Large intestine (tissue), 3 donors: ENCODE results near the gene IRF2BPL. TPM values are rescaled to one million over a fixed set of nuclear protein-coding genes. Genes with fewer than 3 reads are reported as not detected.
A peak's percentile ranks its signal among the peaks of the same experiment; 100 is the strongest.

Source experiments
- DNase-seq, 2 donors: peaks; one replicate each; pipeline versions ENCODE4 v3.0.0 to v3.0.0-alpha.2; 2013
- H3K27ac ChIP-seq: one replicate; pipeline ENCODE4 v1.5.1; 2013; ENCODE audit warnings: low read length
- H3K27me3 ChIP-seq: 2 replicates; pipeline ENCODE4 v1.6.1; 2013; ENCODE audit warnings: low read length; ENCODE audit not compliant: control insufficient read depth, insufficient read depth
- H3K36me3 ChIP-seq: 2 replicates; pipeline ENCODE4 v1.6.1; 2013; ENCODE audit warnings: low read length; ENCODE audit not compliant: control insufficient read depth, insufficient read depth
- H3K4me1 ChIP-seq: one replicate; pipeline ENCODE4 v1.6.1; 2013; ENCODE audit warnings: low read length; ENCODE audit not compliant: control insufficient read depth, insufficient read depth
- H3K4me3 ChIP-seq: one replicate; pipeline ENCODE4 v1.5.1; 2013; ENCODE audit warnings: low read length
- H3K9me3 ChIP-seq: one replicate; pipeline ENCODE4 v1.6.1; 2013; ENCODE audit warnings: mild to moderate bottlenecking, low read depth, low read length, moderate library complexity; ENCODE audit not compliant: control insufficient read depth
- WGBS: methylation state at CpG from one replicate; pipeline ENCODE4 v1.1.5; 2013; ENCODE audit warnings: low lambda C conversion rate; ENCODE audit not compliant: insufficient coverage; 5-methylcytosine and 5-hydroxymethylcytosine counted together
- polyA plus RNA-seq: library from polyadenylated mRNA; unstranded; fragments of 120-200 nt; gene quantifications from one replicate; pipeline ENCODE4 v1.2.1, GENCODE V29; 2013

IRF2BPL gene
- polyA plus RNA-seq, 1 donor, result 19.4 TPM

DNA sequence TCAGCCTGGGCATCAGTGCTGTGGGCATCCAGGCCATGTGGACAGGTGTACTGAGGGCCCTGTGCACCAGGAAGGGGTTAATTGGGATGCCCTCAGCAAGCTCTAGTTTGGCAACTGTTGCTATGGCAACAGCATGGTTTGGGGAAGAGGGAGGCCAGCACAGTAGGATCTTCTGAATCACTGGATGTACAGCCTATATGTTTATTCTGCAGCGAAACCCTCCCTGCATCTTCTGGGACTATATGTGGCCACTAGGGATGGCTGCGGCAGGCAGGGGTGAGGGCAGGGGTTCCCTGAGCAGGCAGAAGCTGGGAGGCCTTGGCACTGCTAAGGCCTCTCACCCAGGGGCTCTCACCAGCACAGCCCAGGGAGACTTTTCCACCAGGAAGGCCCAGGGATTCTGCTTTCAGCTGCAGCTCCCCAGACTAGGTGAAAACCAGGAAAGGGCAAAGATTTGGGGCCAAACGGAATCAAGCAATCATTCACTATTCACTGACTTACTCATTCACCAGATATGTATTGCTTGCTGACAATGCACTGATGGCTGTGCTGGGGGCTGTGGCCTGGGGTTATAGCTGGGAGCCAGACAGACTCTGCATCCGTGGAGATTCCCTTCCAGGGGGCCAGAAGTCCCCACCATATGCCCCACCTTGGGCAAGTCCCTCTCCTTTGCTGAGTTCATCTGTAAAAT is 42.8 kb downstream of the IRF2BPL start:
- H3K27ac ChIP-seq, result no peak overlapping the region
- H3K9me3 ChIP-seq, result peaks cover 4% of the 10 kb centered on the region
- no peaks in the 10 kb centered on the region for H3K27me3 ChIP-seq
- WGBS, result no CpG with 5 or more reads among the region's 4 CpGs
- DNase-seq, result no peak
- H3K36me3 ChIP-seq, result no peaks in the 10 kb centered on the region
- H3K4me3 ChIP-seq, result no peak overlapping the region
- no peaks in the 10 kb centered on the region for H3K4me1 ChIP-seq

DNA sequence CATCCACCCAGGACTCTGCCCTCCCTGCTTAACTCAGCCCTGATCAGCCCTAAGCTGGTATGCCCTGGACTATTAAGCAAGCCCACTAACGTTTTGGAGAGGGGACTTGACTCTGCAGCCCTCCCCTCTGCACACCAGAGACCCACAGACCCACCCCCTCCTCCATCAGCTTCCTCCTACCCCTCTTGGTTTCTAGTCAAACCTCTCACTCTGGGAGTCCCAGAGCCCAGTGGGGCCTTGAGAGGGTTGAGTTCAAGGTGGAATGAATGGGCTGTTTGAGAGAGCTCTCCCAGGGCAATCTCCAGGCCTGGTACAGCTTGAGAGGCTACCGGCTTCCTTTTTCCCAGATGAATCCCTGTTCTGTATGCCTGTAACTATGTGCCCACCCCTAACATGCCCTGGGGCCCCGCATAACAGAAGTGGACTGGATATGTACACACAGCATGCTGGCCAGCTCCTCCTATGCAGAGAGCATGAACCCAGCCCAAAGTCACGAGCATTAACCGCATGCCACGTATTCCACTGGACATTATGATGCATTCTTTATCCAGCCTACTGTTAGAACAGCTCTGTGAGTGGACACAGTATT is 43.6 kb downstream of the IRF2BPL start:
- peaks cover 4% of the 10 kb centered on the region for H3K9me3 ChIP-seq
- H3K27ac ChIP-seq, result no peak overlapping the region
- H3K36me3 ChIP-seq, result no peaks in the 10 kb centered on the region
- H3K4me1 ChIP-seq, result no peaks in the 10 kb centered on the region
- no peak for DNase-seq
- no peak overlapping the region for H3K4me3 ChIP-seq
- 100% methylated on average over 1 of the region's 6 CpGs for WGBS
- H3K27me3 ChIP-seq, result no peaks in the 10 kb centered on the region

DNA sequence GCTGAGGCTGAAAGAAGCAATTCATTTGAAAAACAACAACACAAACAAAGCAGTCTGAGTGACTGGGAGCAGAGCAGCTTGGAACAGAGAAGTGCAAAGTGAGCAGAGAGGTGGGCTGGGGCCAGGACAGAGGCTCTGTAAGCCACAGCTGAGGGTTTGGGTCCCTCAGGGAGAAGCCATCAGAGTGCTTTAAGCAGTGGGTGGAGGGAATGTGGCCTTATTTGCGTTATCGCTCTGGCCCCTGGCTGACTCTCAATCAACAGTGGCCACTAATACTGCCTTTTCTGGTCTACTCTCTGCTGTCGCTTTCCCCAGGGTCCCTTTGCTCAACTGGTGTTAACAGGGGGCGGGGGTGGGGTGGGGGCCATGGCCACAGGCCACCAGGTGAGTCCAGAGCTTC is 44.2 kb downstream of the IRF2BPL start:
- Histone ChIP-seq H3K27me3 (no peaks in the 10 kb centered on the region), H3K9me3 (peaks cover 4% of the 10 kb centered on the region), H3K4me3 (no peak overlapping the region), H3K36me3 (no peaks in the 10 kb centered on the region), H3K4me1 (no peaks in the 10 kb centered on the region), H3K27ac (no peak overlapping the region)
- DNase-seq, result no peak
- WGBS, result no CpG with 5 or more reads among the region's 4 CpGs

DNA sequence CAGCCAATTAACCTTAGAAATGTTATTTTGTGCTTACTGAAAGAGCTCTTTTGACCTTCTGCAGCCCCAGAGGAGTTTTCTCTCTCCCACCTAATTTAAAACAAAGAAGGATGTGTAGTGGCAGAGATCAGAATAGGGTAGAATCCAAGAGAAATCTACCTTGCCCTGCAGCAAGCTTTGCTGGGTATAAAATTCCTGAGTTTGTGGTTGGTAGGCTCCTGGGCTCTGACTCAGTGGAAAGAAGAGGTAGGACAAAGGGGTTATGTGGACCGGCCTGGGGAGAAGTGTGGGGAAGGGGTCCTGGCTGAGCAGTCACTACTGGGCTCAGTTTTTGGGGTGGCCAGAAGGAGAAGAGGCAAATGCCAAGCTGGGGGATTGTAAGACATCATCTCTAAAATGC is 46.8 kb downstream of the IRF2BPL start:
- no peaks in the 10 kb centered on the region for H3K4me1 ChIP-seq
- H3K9me3 ChIP-seq, result peaks cover 4% of the 10 kb centered on the region
- no peak for DNase-seq
- no peaks in the 10 kb centered on the region for H3K36me3 ChIP-seq
- H3K27ac ChIP-seq, result no peak overlapping the region
- H3K27me3 ChIP-seq, result no peaks in the 10 kb centered on the region
- H3K4me3 ChIP-seq, result no peak overlapping the region
- WGBS, result no CpG with 5 or more reads among the region's 1 CpG

DNA sequence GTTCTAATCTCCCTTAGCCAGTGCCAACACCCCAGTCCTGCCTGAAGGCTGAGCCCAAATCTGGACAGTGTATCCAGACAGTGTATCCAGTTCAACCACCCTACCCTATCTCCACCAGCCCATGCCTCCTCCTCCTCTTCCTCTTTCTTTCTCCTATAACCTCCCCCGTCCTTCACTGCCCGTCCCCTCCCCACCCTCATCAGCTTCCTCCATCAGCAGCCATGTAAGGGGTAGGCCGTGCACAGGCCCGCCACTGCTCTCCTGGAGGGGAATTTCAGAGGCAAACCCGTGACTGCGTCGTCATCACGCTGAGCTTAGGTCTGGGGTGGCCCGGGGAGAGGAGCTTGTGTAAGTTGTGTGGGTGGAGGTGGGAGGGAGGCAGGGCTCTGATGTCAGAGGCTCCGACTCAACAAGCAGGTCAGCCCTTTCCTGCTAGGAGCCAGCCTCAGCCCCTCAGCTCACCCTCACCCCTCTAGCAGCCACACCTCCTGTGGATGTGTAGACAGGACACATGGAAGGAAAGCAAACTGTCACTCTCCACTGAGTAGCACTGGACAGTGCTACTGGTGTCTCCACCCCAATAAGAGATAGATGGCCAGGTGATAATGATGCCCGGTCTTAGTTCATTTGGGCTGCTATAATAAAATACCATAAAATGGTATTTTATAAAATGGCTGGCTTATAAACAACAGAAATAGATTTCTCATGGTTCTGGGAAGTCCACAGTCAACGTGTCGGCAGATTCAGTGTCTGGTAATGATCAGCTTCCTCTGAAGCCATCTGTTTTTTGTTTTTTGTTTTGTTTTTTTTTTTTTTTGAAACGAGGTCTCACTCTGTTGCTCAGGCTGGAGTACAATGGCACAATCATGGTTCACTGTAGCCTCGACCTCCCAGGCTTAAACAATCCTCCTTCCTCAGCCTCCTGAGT is 50.5 kb downstream of the IRF2BPL start:
- Histone ChIP-seq H3K4me3 (no peak overlapping the region), H3K27ac (no peak overlapping the region), H3K27me3 (no peaks in the 10 kb centered on the region), H3K4me1 (no peaks in the 10 kb centered on the region), H3K36me3 (no peaks in the 10 kb centered on the region), H3K9me3 (peaks cover 4% of the 10 kb centered on the region)
- peak in 1 of 2 donors; percentile 57 for DNase-seq
- WGBS, result 86% methylated on average over 4 of the region's 15 CpGs

DNA sequence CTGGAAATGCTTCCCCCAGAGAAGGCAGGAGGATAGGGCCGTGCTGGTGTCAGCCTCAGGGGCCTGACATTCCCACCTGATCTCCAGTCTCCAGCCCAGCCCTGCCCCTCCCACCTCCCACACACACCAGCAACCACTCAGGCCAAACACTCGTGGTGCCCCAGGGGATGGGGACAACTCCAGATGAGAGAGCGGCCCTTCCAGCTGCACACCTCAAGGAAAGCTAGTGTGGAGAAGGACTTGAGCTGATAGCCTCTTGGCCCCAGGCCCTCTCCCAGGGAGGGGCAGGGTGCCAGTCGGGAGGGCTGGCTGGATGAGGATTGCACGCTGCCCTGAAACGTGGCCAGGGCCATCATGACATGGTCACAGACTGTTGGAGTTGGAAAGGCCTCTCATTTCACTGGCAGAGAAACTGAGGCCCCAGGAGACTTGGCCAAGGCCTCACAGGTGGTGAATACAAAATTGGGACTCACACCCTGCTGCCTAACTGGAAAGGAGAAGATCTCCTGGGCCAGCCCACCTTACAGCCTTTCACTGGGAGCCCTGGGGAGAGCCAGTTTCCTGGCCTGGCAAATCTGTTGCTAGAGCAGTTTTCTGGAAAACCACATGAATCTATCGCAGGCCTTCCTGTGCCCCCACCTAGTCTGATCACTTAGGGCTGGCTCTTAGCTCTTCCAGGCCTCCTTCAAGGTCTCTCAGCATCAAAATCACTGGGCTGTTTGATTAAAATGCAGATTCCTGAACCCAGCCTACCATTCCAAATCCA is 52.1 kb downstream of the IRF2BPL start:
- peaks cover 1% of the 10 kb centered on the region for H3K4me1 ChIP-seq
- no peak for DNase-seq
- no peak overlapping the region for H3K4me3 ChIP-seq
- H3K36me3 ChIP-seq, result no peaks in the 10 kb centered on the region
- no peaks in the 10 kb centered on the region for H3K27me3 ChIP-seq
- WGBS, result no CpG with 5 or more reads among the region's 7 CpGs
- no peaks in the 10 kb centered on the region for H3K9me3 ChIP-seq
- H3K27ac ChIP-seq, result no peak overlapping the region

DNA sequence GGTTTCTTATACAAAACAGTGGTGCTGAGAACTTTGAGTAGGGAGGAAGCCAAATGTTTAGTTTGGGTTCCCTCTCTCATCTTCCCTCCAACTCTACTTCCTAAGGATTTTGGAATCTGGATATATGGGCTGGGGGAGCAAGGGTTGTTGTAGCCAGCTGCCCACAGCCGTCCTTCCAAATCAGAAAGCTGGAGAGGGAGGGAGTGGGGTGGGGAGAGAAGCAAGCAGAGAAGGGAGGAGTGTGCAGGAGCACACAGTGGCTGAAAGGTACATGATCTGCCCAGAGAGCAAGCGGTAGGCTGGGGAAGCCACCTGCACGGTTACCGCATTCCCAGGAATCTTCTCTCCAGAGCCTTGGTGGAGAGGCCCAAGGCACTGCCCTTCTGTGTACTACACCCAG is 52.7 kb downstream of the IRF2BPL start:
- H3K27me3 ChIP-seq, result no peaks in the 10 kb centered on the region
- no peak overlapping the region for H3K27ac ChIP-seq
- H3K36me3 ChIP-seq, result no peaks in the 10 kb centered on the region
- peaks cover 7% of the 10 kb centered on the region for H3K4me1 ChIP-seq
- no peaks in the 10 kb centered on the region for H3K9me3 ChIP-seq
- DNase-seq, result no peak
- H3K4me3 ChIP-seq, result no peak overlapping the region
- no CpG with 5 or more reads among the region's 4 CpGs for WGBS

DNA sequence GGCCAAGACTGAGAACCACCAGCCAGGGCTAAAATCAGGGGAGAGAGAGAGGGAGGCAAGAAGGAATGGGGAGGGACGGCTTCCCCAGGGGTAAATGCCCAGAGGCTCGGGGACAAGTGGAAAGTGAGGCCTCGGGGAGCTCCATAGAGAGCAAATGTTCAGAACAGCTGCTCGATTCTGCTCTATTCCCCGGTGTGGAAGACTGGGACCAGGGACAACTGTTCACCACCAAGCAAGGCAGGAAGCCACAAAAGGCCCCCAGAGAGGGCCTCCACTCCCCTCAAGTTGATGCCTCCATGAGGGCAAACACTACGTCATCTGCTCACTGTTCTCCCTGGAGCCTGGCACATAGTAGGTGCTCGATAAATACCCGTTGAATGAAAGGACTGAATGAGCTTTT is 53.5 kb downstream of the IRF2BPL start:
- no peaks in the 10 kb centered on the region for H3K27me3 ChIP-seq
- WGBS, result 100% methylated on average over 2 of the region's 8 CpGs
- H3K36me3 ChIP-seq, result no peaks in the 10 kb centered on the region
- DNase-seq, result no peak
- H3K4me3 ChIP-seq, result no peak overlapping the region
- no peak overlapping the region for H3K27ac ChIP-seq
- no peaks in the 10 kb centered on the region for H3K9me3 ChIP-seq
- H3K4me1 ChIP-seq, result peaks cover 11% of the 10 kb centered on the region
